PC-9 (cell line): ENCODE measurements around the gene CRELD2. TPM values are rescaled to one million over a fixed set of nuclear protein-coding genes. Genes with fewer than 3 reads are reported as not detected.

Source experiments
- BruUV-seq: library from RNA; stranded (reverse); fragments of 400-500 nt; replicated peaks from 2 replicates; lab custom pipeline; 2021; lab: Mats Ljungman, UMichigan
- CTCF ChIA-PET: fragments of 300-600 bp; sonication (Branson Sonifier 250); formaldehyde crosslinking; loops from one replicate; lab custom pipeline; 2022; ENCODE audit warnings: antibody characterized with exemption; lab: Charles Lee
- POLR2A ChIA-PET: fragments of 300-600 bp; sonication (Branson Sonifier 250); formaldehyde crosslinking; loops from one replicate; lab custom pipeline; 2022; ENCODE audit warnings: antibody characterized with exemption; ENCODE audit not compliant: unreplicated experiment; lab: Charles Lee
- DNase-seq, 2 experiments: peaks; one replicate each; pipeline versions ENCODE4 v3.0.0 to v3.0.0-alpha.2; 2015 to 2022; ENCODE audit warnings: mixed read lengths in 1 of 2
- H2AFZ ChIP-seq: fragments of 200-600 bp; sonication (generic); 2 replicates; pipeline ENCODE4 v1.8.1; 2017; ENCODE audit warnings: antibody characterized with exemption
- H3F3A ChIP-seq: fragments of 200-600 bp; sonication (generic); 2 replicates; pipeline ENCODE4 v1.8.1; 2017; ENCODE audit warnings: antibody characterized with exemption, mild to moderate bottlenecking, low read depth; ENCODE audit not compliant: insufficient read depth
- H3K27ac ChIP-seq: fragments of 200-600 bp; sonication (generic); 2 replicates; pipeline ENCODE4 v1.6.1; 2016; ENCODE audit warnings: mixed run types
- H3K27me3 ChIP-seq: fragments of 200-600 bp; sonication (generic); 2 replicates; pipeline ENCODE4 v1.6.1; 2016; ENCODE audit warnings: low read depth, mixed run types; ENCODE audit not compliant: insufficient read depth
- H3K36me3 ChIP-seq: fragments of 200-600 bp; sonication (generic); 2 replicates; pipeline ENCODE4 v1.6.1; 2016; ENCODE audit warnings: low read depth, mixed run types
- H3K4me1 ChIP-seq: fragments of 200-600 bp; sonication (generic); replicated peaks from 2 replicates; pipeline ENCODE4 v1.6.1; 2016; ENCODE audit warnings: mixed run types; ENCODE audit not compliant: insufficient read depth
- H3K4me2 ChIP-seq: fragments of 200-600 bp; sonication (generic); 2 replicates; pipeline ENCODE4 v1.6.1; 2017; ENCODE audit warnings: mixed run types
- H3K4me3 ChIP-seq: fragments of 200-600 bp; sonication (generic); 2 replicates; pipeline ENCODE4 v1.6.1; 2016; ENCODE audit warnings: mixed run types
- H3K79me2 ChIP-seq: fragments of 200-600 bp; sonication (generic); 2 replicates; pipeline ENCODE4 v1.6.1; 2017; ENCODE audit warnings: low read depth, mixed run types
- H3K9me2 ChIP-seq: fragments of 200-600 bp; sonication (generic); 2 replicates; pipeline ENCODE4 v1.8.1; 2017; ENCODE audit warnings: mild to moderate bottlenecking; ENCODE audit not compliant: insufficient read depth
- H3K9me3 ChIP-seq: fragments of 200-600 bp; sonication (generic); 2 replicates; pipeline ENCODE4 v1.8.1; 2016; ENCODE audit warnings: low read depth; ENCODE audit not compliant: insufficient read depth
- H4K20me1 ChIP-seq: fragments of 200-600 bp; sonication (generic); 2 replicates; pipeline ENCODE4 v1.8.1; 2017; ENCODE audit not compliant: insufficient read depth
- EZH2 ChIP-seq: fragments of 200-600 bp; sonication (generic); IDR thresholded peaks from 2 replicates; pipeline ENCODE4 v1.8.0; 2017; ENCODE audit warnings: antibody characterized with exemption, low read depth
- intact Hi-C: fragments of 100-400 bp; cut with micrococcal nuclease; formaldehyde crosslinking; loops from one replicate; pipeline ENCODE4 v1.10.0; 2022; ENCODE audit not compliant: unreplicated experiment
- total RNA-seq: library from RNA; stranded (reverse); gene quantifications from 2 replicates; pipeline ENCODE4 v1.2.3, GENCODE V29; 2021
- TF ChIP-seq, protein P1 (sequence below): fragments of 200-600 bp; sonication (generic); conservative IDR thresholded peaks from 2 replicates; pipeline ENCODE4 v1.6.1; 2017; ENCODE audit warnings: mixed run types, antibody characterized with exemption, mild to moderate bottlenecking, moderate library complexity

CRELD2 gene
- total RNA-seq, 1 experiment from 2014 or later, result 30.7 TPM

- CTCF ChIA-PET, result no interaction called here
- Histone ChIP-seq H3F3A (peaks cover 23% of the 10 kb centered on the region), H3K4me2 (no peak overlapping the region), H3K27me3 (no peaks in the 10 kb centered on the region), H3K4me1 (no peaks in the 10 kb centered on the region), H3K9me2 (no peaks in the 10 kb centered on the region), H4K20me1 (peaks cover 9% of the 10 kb centered on the region; the same call in 1 of the 2 replicates), H3K27ac (no peak overlapping the region), H2AFZ (no peak overlapping the region), H3K4me3 (no peak overlapping the region), H3K36me3 (no peaks in the 10 kb centered on the region; the same call in 1 of the 2 replicates), H3K9me3 (no peaks in the 10 kb centered on the region), H3K79me2 (no peaks in the 10 kb centered on the region)
- POLR2A ChIA-PET, result no interaction called here
- TF ChIP-seq EZH2, result no peak
- TF ChIP-seq, protein P1, sequence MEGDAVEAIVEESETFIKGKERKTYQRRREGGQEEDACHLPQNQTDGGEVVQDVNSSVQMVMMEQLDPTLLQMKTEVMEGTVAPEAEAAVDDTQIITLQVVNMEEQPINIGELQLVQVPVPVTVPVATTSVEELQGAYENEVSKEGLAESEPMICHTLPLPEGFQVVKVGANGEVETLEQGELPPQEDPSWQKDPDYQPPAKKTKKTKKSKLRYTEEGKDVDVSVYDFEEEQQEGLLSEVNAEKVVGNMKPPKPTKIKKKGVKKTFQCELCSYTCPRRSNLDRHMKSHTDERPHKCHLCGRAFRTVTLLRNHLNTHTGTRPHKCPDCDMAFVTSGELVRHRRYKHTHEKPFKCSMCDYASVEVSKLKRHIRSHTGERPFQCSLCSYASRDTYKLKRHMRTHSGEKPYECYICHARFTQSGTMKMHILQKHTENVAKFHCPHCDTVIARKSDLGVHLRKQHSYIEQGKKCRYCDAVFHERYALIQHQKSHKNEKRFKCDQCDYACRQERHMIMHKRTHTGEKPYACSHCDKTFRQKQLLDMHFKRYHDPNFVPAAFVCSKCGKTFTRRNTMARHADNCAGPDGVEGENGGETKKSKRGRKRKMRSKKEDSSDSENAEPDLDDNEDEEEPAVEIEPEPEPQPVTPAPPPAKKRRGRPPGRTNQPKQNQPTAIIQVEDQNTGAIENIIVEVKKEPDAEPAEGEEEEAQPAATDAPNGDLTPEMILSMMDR, result no peak
- DNase-seq, result no peak
- BruUV-seq, result no TSS peak
- intact Hi-C loops, result no loop called here
These were observed 12.2 kb upstream of the CRELD2 start for GRCh38 chr22:49906071-49906798.

- Histone ChIP-seq H3K27ac (no peak overlapping the region), H2AFZ (no peak overlapping the region), H3K9me3 (no peaks in the 10 kb centered on the region), H3K36me3 (no peaks in the 10 kb centered on the region; the same call in 1 of the 2 replicates), H3K79me2 (no peaks in the 10 kb centered on the region), H3K9me2 (no peaks in the 10 kb centered on the region), H4K20me1 (peaks cover 7% of the 10 kb centered on the region; the same call in 1 of the 2 replicates), H3F3A (peaks cover 17% of the 10 kb centered on the region), H3K4me3 (no peak overlapping the region), H3K4me2 (no peak overlapping the region), H3K4me1 (no peaks in the 10 kb centered on the region), H3K27me3 (no peaks in the 10 kb centered on the region)
- DNase-seq, result no peak
- BruUV-seq, result no TSS peak
- intact Hi-C loops, result no loop called here
- TF ChIP-seq EZH2, result no peak
- TF ChIP-seq, protein P1, result no peak
- ChIA-PET POLR2A (no interaction called here), CTCF (no interaction called here)
These were observed 11.6 kb upstream of the CRELD2 start for GRCh38 chr22:49906799-49907290.

GRCh38 chr22:49907807-49908206 is 10.6 kb upstream of the CRELD2 start:
- H4K20me1 ChIP-seq, result peaks cover 7% of the 10 kb centered on the region; the same call in 1 of the 2 replicates
- TF ChIP-seq, protein P1, result no peak
- no peak for TF ChIP-seq EZH2
- no peak overlapping the region for H3K27ac ChIP-seq
- no TSS peak for BruUV-seq
- H2AFZ ChIP-seq, result no peak overlapping the region
- H3K4me1 ChIP-seq, result no peaks in the 10 kb centered on the region
- H3K27me3 ChIP-seq, result no peaks in the 10 kb centered on the region
- no peaks in the 10 kb centered on the region for H3K9me2 ChIP-seq
- no peaks in the 10 kb centered on the region for H3K9me3 ChIP-seq
- ChIA-PET CTCF (no interaction called here), POLR2A (no interaction called here)
- no peak overlapping the region for H3K4me3 ChIP-seq
- H3K79me2 ChIP-seq, result no peaks in the 10 kb centered on the region
- DNase-seq, result no peak
- H3F3A ChIP-seq, result peaks cover 8% of the 10 kb centered on the region
- H3K4me2 ChIP-seq, result no peak overlapping the region
- no peaks in the 10 kb centered on the region for H3K36me3 ChIP-seq
- intact Hi-C loops, result no loop called here
